Measurements from ENCODE around the gene NUDT4. TPM values are rescaled to one million over a fixed set of nuclear protein-coding genes. Genes with fewer than 3 reads are reported as not detected.

NUDT4 gene
- total and polyA plus RNA-seq, 9 of the 15 experiments (the other 6 are each of a cell fraction or from before 2014, with no cell fraction given), result 38.1 to 164 (median 99.2) TPM

DNA sequence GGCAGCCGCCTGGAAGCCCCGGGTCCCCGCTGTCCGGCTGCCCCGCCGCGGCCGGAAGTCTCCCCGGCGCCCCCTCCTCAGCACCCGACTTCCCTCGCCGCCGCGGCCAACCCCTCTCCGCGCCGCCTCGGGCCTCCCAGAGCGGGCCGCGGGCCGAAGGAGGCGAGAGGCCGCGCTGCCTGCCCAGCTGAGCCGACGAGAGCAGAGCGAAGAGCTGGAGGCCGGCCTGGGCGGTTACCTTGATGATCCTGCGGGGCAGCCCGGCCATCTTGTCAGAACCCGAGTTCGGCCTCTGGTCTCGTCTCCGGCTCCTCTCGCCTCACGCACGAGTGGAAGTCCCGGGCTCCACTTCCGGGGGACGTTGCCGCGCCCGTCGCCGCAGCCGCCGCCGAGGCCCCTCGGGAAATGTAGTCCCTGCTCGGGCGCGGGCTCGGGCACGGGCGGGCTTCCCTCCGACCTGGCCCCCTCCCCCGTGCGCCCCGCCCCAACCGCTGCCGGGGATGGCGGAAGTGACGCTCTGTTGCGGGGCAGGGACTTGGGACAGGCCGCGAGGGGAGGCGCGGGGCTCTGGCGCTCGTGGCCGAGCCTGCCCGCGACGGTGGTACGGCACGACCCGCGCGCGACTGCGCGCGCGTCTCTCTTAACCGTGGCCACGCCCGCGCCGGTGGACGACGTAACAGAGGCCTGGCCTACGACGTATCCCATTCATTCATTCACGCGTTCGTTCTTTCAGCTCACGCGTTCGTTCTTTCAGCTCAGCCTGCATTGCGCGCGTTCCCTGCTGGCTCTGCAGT is 64.1 kb downstream of the NUDT4 start, which contains the start of gene UBE2N (continued):
- TF ChIP-seq, protein P1, sequence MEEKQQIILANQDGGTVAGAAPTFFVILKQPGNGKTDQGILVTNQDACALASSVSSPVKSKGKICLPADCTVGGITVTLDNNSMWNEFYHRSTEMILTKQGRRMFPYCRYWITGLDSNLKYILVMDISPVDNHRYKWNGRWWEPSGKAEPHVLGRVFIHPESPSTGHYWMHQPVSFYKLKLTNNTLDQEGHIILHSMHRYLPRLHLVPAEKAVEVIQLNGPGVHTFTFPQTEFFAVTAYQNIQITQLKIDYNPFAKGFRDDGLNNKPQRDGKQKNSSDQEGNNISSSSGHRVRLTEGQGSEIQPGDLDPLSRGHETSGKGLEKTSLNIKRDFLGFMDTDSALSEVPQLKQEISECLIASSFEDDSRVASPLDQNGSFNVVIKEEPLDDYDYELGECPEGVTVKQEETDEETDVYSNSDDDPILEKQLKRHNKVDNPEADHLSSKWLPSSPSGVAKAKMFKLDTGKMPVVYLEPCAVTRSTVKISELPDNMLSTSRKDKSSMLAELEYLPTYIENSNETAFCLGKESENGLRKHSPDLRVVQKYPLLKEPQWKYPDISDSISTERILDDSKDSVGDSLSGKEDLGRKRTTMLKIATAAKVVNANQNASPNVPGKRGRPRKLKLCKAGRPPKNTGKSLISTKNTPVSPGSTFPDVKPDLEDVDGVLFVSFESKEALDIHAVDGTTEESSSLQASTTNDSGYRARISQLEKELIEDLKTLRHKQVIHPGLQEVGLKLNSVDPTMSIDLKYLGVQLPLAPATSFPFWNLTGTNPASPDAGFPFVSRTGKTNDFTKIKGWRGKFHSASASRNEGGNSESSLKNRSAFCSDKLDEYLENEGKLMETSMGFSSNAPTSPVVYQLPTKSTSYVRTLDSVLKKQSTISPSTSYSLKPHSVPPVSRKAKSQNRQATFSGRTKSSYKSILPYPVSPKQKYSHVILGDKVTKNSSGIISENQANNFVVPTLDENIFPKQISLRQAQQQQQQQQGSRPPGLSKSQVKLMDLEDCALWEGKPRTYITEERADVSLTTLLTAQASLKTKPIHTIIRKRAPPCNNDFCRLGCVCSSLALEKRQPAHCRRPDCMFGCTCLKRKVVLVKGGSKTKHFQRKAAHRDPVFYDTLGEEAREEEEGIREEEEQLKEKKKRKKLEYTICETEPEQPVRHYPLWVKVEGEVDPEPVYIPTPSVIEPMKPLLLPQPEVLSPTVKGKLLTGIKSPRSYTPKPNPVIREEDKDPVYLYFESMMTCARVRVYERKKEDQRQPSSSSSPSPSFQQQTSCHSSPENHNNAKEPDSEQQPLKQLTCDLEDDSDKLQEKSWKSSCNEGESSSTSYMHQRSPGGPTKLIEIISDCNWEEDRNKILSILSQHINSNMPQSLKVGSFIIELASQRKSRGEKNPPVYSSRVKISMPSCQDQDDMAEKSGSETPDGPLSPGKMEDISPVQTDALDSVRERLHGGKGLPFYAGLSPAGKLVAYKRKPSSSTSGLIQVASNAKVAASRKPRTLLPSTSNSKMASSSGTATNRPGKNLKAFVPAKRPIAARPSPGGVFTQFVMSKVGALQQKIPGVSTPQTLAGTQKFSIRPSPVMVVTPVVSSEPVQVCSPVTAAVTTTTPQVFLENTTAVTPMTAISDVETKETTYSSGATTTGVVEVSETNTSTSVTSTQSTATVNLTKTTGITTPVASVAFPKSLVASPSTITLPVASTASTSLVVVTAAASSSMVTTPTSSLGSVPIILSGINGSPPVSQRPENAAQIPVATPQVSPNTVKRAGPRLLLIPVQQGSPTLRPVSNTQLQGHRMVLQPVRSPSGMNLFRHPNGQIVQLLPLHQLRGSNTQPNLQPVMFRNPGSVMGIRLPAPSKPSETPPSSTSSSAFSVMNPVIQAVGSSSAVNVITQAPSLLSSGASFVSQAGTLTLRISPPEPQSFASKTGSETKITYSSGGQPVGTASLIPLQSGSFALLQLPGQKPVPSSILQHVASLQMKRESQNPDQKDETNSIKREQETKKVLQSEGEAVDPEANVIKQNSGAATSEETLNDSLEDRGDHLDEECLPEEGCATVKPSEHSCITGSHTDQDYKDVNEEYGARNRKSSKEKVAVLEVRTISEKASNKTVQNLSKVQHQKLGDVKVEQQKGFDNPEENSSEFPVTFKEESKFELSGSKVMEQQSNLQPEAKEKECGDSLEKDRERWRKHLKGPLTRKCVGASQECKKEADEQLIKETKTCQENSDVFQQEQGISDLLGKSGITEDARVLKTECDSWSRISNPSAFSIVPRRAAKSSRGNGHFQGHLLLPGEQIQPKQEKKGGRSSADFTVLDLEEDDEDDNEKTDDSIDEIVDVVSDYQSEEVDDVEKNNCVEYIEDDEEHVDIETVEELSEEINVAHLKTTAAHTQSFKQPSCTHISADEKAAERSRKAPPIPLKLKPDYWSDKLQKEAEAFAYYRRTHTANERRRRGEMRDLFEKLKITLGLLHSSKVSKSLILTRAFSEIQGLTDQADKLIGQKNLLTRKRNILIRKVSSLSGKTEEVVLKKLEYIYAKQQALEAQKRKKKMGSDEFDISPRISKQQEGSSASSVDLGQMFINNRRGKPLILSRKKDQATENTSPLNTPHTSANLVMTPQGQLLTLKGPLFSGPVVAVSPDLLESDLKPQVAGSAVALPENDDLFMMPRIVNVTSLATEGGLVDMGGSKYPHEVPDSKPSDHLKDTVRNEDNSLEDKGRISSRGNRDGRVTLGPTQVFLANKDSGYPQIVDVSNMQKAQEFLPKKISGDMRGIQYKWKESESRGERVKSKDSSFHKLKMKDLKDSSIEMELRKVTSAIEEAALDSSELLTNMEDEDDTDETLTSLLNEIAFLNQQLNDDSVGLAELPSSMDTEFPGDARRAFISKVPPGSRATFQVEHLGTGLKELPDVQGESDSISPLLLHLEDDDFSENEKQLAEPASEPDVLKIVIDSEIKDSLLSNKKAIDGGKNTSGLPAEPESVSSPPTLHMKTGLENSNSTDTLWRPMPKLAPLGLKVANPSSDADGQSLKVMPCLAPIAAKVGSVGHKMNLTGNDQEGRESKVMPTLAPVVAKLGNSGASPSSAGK (IDR thresholded peaks at IDR 0.05), result peak; percentile 85
- peak; percentile 87 for TF ChIP-seq MYC (IDR thresholded peaks at IDR 0.05; ENCODE audit: low read depth, low read length)
- TF ChIP-seq MYC (CRISPR knock-in tag; IDR thresholded peaks at IDR 0.05; ENCODE audit: borderline replicate concordance, low read depth), result no peak
- peak; percentile 7 for TF ChIP-seq HNRNPLL (IDR thresholded peaks at IDR 0.05; ENCODE audit: low read depth, low read length, poor library complexity, severe bottlenecking)
- 0 out of 4 replicates have a peak, but pooled peaks of 1 of the 2 experiments have one; percentile 36 for TF ChIP-seq SRF (CRISPR knock-in tag; IDR thresholded peaks at IDR 0.05)
- peak; percentile 89 for TF ChIP-seq HMGXB4 (CRISPR knock-in tag; IDR thresholded peaks at IDR 0.05)
- no peak; the same call in 1 of the 2 replicates for TF ChIP-seq USF2 (CRISPR knock-in tag; IDR thresholded peaks at IDR 0.05)
- peak; percentile 55 for TF ChIP-seq DEAF1 (CRISPR knock-in tag; IDR thresholded peaks at IDR 0.05)
- TF ChIP-seq KDM4B (IDR thresholded peaks at IDR 0.05; ENCODE audit: borderline replicate concordance in 2 of 2, low read depth in 1 of 2), result peak in 1 of 2 experiments; percentile 86; a peak in 2 of 4 replicates
